SJCRH30 (cell line): ENCODE results near the gene TUBD1. TPM values are rescaled to one million over a fixed set of nuclear protein-coding genes. Genes with fewer than 3 reads are reported as not detected.

Source experiments
- DNase-seq, 2 experiments: peaks; one replicate each; pipeline ENCODE4 v3.0.0-alpha.2; 2015 to 2020
- H3K27ac ChIP-seq: fragments of 250-450 bp; sonication (Bioruptor Pico); 2 replicates; pipeline ENCODE4 v1.5.1; 2020; ENCODE audit warnings: mild to moderate bottlenecking, moderate library complexity
- H3K27me3 ChIP-seq: fragments of 250-450 bp; sonication (Bioruptor Pico); 2 replicates; pipeline ENCODE4 v1.5.1; 2020; ENCODE audit warnings: mild to moderate bottlenecking, moderate library complexity
- H3K36me3 ChIP-seq: fragments of 250-450 bp; sonication (Bioruptor Pico); 2 replicates; pipeline ENCODE4 v1.5.1; 2020; ENCODE audit warnings: mild to moderate bottlenecking, moderate library complexity
- H3K4me1 ChIP-seq: fragments of 250-450 bp; sonication (Bioruptor Pico); 2 replicates; pipeline ENCODE4 v1.5.1; 2020; ENCODE audit warnings: mild to moderate bottlenecking, moderate library complexity
- H3K4me3 ChIP-seq: fragments of 250-450 bp; sonication (Bioruptor Pico); 2 replicates; pipeline ENCODE4 v1.5.1; 2020; ENCODE audit warnings: mild to moderate bottlenecking, moderate library complexity
- H3K9me3 ChIP-seq: fragments of 250-450 bp; sonication (Bioruptor Pico); replicated peaks from 2 replicates; pipeline ENCODE4 v1.5.1; 2020; ENCODE audit warnings: mild to moderate bottlenecking, moderate library complexity
- total RNA-seq: library from RNA; depleted of rRNA; stranded (reverse); fragments of >200 nt; shearing (Covaris generic); gene quantifications from 2 replicates; pipeline ENCODE4 v1.2.3, GENCODE V29; 2014; rRNA removed

Gene TUBD1
- total RNA-seq, 1 experiment from 2014 or later: 12.7 TPM

- Histone ChIP-seq H3K27me3 (no peaks in the 10 kb centered on the region), H3K36me3 (no peaks in the 10 kb centered on the region), H3K4me3 (no peak overlapping the region), H3K9me3 (no peaks in the 10 kb centered on the region), H3K4me1 (peaks cover 13% of the 10 kb centered on the region), H3K27ac (no peak overlapping the region)
- DNase-seq: no peak
These were observed 64.3 kb downstream of the TUBD1 start for GRCh38 chr17:59828478-59828760.

DNA sequence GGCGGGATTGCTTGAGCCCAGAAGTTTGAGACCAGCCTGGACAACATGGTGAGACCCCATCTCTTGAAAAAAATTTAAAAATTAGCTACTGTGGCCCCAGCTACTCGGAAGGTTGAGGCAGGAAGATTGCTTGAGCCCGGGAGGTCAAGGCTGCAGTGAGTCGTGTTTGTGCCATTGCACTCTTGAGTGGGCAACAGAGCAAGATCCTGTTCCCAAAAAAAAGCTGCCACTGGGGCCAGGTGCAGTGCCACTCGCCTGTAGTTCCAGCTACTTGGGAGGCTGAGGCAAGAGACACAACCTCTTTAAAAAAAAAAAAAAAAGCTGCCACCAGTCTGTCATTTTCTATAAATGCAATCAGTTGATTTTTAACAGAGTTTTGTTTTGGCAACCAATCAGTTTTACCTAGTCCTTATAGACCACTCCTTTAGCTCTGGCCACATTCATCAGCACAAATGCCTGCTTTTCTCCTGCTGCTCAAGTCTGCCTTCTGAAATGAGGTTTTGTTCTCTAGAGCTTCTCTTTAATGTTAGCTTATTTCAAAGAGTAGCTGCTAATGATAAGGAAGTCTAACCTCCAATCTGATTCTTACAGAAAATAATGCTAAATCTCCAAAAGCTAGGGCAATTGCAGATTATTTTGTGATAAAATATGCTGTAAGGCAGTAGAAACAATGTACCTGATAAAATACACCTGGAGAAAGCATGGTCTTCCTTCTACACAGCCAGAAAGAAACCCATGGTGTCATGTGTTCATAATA lies 64.8 kb downstream of the TUBD1 start:
- no peak overlapping the region for H3K27ac ChIP-seq
- H3K36me3 ChIP-seq: no peaks in the 10 kb centered on the region
- DNase-seq: no peak
- no peaks in the 10 kb centered on the region for H3K9me3 ChIP-seq
- no peak overlapping the region for H3K4me3 ChIP-seq
- H3K27me3 ChIP-seq: no peaks in the 10 kb centered on the region
- peaks cover 13% of the 10 kb centered on the region for H3K4me1 ChIP-seq

DNA sequence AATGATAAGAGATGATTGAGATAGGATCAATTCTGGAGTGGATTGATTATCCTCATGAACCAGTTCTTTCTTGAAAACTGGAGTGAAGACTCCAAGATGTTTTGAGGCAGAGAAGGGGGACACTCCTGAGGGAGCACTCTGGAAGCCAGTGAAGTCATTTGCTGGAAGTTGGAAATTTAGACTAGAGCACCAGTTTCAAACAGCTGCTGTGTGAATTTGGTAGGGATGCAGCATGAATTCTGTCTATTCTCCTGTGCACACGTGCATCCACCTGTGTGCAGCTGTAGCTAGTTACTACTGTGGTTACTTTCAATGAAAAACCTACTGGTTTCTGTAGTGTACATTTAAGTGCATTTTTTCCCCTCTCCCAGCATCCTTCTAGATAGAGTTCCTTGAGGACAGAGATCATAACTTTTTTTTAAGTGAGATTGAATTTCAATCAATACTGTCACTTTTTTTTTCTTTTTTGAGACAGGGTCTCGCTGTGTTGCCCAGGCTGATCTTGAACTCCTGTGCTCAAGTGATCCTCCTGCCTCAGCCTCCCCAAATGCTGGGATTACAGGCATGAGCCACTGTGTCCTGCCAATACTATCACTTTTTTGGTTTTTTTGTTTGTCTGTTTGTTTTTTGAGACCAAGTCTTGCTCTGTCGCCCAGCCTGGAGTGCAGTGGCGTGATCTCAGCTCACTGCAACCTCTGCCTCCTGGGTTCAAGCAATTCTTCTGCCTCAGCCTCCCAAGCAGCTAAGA lies 65.9 kb downstream of the TUBD1 start:
- H3K36me3 ChIP-seq: no peaks in the 10 kb centered on the region
- H3K27ac ChIP-seq: no peak overlapping the region
- no peak for DNase-seq
- H3K4me3 ChIP-seq: no peak overlapping the region
- H3K4me1 ChIP-seq: peaks cover 13% of the 10 kb centered on the region
- no peaks in the 10 kb centered on the region for H3K9me3 ChIP-seq
- H3K27me3 ChIP-seq: no peaks in the 10 kb centered on the region

DNA sequence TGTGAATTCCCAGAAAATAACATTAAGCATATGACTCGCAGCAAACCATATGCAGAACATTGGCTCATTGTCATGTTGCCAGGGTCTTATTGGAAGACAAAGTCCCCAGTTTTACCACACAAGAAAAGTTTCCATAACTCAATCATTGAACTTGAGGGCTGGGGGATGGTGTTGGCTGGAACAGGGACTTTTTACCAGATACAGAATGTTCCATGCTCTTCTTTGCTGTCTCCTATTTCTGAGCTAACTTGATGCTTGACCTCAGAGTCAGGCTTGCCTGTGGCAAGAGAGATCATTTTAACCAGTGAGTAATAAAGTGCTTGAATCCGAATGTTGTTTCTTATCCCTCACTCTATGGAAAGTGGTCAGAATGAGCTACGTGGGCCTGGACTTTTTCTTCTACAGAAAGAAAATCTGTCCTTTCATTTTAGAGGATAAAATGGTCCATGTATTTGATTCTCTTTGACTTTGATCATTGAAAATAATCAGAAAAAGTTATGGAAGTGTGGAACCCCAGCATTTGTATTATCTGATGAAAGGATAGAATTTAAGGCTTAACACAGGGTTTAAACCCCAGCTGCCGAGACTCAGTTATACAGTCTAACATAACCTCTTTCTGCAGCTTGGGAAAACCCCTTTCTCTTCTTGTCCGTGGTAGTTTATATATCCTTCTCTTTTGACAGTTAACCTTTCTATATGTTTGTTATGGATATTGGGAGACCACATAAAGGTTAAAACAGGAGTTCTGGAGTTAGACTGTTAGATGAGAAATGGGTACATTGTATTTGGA lies 67.0 kb downstream of the TUBD1 start:
- Histone ChIP-seq H3K27ac (no peak overlapping the region), H3K9me3 (no peaks in the 10 kb centered on the region), H3K4me3 (no peak overlapping the region), H3K27me3 (no peaks in the 10 kb centered on the region), H3K36me3 (no peaks in the 10 kb centered on the region), H3K4me1 (peaks cover 13% of the 10 kb centered on the region)
- no peak for DNase-seq

- Histone ChIP-seq H3K27ac (no peak overlapping the region), H3K36me3 (peaks cover 11% of the 10 kb centered on the region), H3K4me3 (no peak overlapping the region), H3K27me3 (no peaks in the 10 kb centered on the region), H3K4me1 (no peaks in the 10 kb centered on the region), H3K9me3 (no peaks in the 10 kb centered on the region)
- no peak for DNase-seq
These were observed 76.8 kb downstream of the TUBD1 start for GRCh38 chr17:59815965-59816364.

DNA sequence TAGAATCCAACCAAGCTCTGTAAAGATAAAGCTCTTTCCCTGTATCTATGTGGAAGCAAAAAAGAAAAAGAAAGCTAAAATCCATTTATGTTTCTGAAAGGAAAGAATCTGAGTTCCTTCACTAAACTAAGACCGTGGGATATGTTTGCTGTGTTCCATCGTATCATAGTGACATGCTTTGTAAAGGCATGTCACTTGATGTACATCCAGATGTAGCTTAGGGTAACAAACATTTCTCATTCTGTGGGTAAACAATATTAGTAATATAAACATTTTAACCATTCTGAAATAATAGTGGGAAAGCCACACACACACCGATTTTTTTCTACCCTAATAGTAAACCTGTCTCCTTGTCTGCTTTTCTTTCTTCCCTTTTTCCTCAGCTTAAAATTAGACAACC lies 78.1 kb downstream of the TUBD1 start:
- Histone ChIP-seq H3K27ac (no peak overlapping the region), H3K36me3 (peaks cover 18% of the 10 kb centered on the region), H3K4me1 (no peaks in the 10 kb centered on the region), H3K4me3 (no peak overlapping the region), H3K9me3 (no peaks in the 10 kb centered on the region), H3K27me3 (no peaks in the 10 kb centered on the region)
- no peak for DNase-seq

GRCh38 chr17:59814276-59814675 lies 78.5 kb downstream of the TUBD1 start:
- Histone ChIP-seq H3K4me3 (no peak overlapping the region), H3K27me3 (no peaks in the 10 kb centered on the region), H3K4me1 (no peaks in the 10 kb centered on the region), H3K9me3 (no peaks in the 10 kb centered on the region), H3K36me3 (peaks cover 18% of the 10 kb centered on the region), H3K27ac (no peak overlapping the region)
- DNase-seq: no peak

- DNase-seq: no peak
- Histone ChIP-seq H3K4me3 (no peak overlapping the region), H3K27me3 (no peaks in the 10 kb centered on the region), H3K27ac (no peak overlapping the region; the same call in 1 of the 2 replicates), H3K4me1 (no peaks in the 10 kb centered on the region), H3K9me3 (no peaks in the 10 kb centered on the region), H3K36me3 (peaks cover 18% of the 10 kb centered on the region)
These were observed 80.6 kb downstream of the TUBD1 start for GRCh38 chr17:59812139-59812538.

- H3K4me3 ChIP-seq: no peak overlapping the region
- no peaks in the 10 kb centered on the region for H3K27me3 ChIP-seq
- DNase-seq: no peak
- H3K36me3 ChIP-seq: peaks cover 17% of the 10 kb centered on the region
- no peaks in the 10 kb centered on the region for H3K9me3 ChIP-seq
- H3K4me1 ChIP-seq: no peaks in the 10 kb centered on the region
- H3K27ac ChIP-seq: no peak overlapping the region
These were observed 81.5 kb downstream of the TUBD1 start for GRCh38 chr17:59811209-59811608.

DNA sequence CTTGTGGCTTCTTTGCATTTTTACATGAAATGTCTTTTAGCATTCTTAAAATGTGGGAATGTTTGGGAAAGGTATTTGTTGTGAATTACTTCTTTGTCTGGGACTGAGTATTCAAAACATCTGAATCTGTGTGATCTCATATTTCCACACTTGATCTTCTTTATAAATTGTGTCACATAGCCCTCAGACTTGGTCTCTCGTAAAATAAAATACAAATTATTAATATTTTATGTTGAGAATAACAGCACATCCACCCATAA lies 81.9 kb downstream of the TUBD1 start:
- no peak overlapping the region for H3K27ac ChIP-seq
- no peaks in the 10 kb centered on the region for H3K4me1 ChIP-seq
- no peak overlapping the region for H3K4me3 ChIP-seq
- peaks cover 13% of the 10 kb centered on the region; the same call in 1 of the 2 replicates for H3K36me3 ChIP-seq
- no peaks in the 10 kb centered on the region for H3K27me3 ChIP-seq
- DNase-seq: no peak
- H3K9me3 ChIP-seq: no peaks in the 10 kb centered on the region

Other genes with a start within 250 kb of the TUBD1 start
- gene PTRH2, start 185.5 kb downstream of the TUBD1 start, total RNA-seq: 30.4 and 31.9 TPM in 2 replicates
- gene VMP1, start 185.3 kb downstream of the TUBD1 start, total RNA-seq: 44.5 and 46.5 TPM in 2 replicates
- gene RPS6KB1, start 178 bp upstream of the TUBD1 start, total RNA-seq: 16.0 and 22.6 TPM in 2 replicates
- 13.9 and 15.0 TPM in 2 replicates for gene RNFT1, start 71.8 kb upstream of the TUBD1 start, total RNA-seq
- 14.6 and 15.6 TPM in 2 replicates for gene HEATR6, start 186.0 kb upstream of the TUBD1 start, total RNA-seq